ENCODE data around the gene OTOG.

GRCh38 chr11:17597770-17598169 is 50.7 kb downstream of the OTOG start:
- TF ChIP-seq, protein P1, sequence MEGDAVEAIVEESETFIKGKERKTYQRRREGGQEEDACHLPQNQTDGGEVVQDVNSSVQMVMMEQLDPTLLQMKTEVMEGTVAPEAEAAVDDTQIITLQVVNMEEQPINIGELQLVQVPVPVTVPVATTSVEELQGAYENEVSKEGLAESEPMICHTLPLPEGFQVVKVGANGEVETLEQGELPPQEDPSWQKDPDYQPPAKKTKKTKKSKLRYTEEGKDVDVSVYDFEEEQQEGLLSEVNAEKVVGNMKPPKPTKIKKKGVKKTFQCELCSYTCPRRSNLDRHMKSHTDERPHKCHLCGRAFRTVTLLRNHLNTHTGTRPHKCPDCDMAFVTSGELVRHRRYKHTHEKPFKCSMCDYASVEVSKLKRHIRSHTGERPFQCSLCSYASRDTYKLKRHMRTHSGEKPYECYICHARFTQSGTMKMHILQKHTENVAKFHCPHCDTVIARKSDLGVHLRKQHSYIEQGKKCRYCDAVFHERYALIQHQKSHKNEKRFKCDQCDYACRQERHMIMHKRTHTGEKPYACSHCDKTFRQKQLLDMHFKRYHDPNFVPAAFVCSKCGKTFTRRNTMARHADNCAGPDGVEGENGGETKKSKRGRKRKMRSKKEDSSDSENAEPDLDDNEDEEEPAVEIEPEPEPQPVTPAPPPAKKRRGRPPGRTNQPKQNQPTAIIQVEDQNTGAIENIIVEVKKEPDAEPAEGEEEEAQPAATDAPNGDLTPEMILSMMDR (IDR thresholded peaks at IDR 0.05) = no peak
- TF ChIP-seq ZFX (IDR thresholded peaks at IDR 0.05; ENCODE audit: borderline replicate concordance) = no peak

Measured in 22Rv1 (cell line).